AG09309 (cell line): ENCODE measurements around the gene BCKDHA.

ENCODE experiments used
- DNase-seq: peaks from one replicate; pipeline ENCODE4 v3.0.0-alpha.2; 2010; ENCODE audit warnings: low read depth
- H3K4me3 ChIP-seq: 2 replicates; pipeline ENCODE4 v1.5.1; 2011; ENCODE audit warnings: mild to moderate bottlenecking, low read depth, low read length, moderate library complexity; ENCODE audit not compliant: control insufficient read depth
- TF ChIP-seq, protein P1 (sequence below): IDR thresholded peaks from 2 replicates; pipeline ENCODE4 v1.5.1; 2011; ENCODE audit warnings: mild to moderate bottlenecking, low read depth, low read length, inconsistent platforms; ENCODE audit not compliant: insufficient read depth, control insufficient read depth; ENCODE audit errors: missing control alignments

The BCKDHA gene

GRCh38 chr19:41359741-41360140 is 37.9 kb upstream of the BCKDHA start:
- TF ChIP-seq, protein P1, sequence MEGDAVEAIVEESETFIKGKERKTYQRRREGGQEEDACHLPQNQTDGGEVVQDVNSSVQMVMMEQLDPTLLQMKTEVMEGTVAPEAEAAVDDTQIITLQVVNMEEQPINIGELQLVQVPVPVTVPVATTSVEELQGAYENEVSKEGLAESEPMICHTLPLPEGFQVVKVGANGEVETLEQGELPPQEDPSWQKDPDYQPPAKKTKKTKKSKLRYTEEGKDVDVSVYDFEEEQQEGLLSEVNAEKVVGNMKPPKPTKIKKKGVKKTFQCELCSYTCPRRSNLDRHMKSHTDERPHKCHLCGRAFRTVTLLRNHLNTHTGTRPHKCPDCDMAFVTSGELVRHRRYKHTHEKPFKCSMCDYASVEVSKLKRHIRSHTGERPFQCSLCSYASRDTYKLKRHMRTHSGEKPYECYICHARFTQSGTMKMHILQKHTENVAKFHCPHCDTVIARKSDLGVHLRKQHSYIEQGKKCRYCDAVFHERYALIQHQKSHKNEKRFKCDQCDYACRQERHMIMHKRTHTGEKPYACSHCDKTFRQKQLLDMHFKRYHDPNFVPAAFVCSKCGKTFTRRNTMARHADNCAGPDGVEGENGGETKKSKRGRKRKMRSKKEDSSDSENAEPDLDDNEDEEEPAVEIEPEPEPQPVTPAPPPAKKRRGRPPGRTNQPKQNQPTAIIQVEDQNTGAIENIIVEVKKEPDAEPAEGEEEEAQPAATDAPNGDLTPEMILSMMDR, result no peak
- no peak for DNase-seq
- H3K4me3 ChIP-seq, result no peak overlapping the region

DNA sequence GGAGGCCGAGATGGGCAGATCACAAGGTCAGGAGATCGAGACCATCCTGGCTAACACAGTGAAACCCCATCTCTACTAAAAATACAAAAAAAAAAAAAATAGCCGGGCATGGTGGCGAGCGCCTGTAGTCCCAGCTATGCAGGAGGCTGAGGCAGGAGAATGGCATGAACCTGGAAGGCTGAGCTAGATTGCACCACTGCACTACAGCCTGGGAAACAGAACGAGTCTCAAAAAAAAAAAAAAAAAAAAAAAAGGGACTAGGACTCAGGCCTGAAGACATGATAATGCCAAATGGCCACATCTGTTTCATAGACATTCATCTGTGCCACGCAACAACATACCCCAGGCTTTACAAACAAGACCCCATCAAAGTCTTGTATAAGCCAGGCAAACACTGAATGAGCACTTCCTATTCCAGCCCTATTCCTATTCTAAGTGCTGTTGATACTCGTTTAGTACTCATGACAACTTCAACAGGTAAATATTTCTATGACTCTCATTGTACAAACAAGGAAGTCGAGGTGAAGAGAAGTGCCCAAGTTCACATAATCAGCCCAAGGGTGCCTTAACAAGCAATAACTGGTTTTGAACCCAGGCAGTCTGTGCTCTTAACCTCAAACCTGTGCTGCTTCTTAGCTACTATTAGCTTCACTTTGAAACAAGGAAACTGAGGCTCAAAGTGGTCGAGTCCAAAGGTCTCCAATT is 35.3 kb upstream of the BCKDHA start:
- no peak overlapping the region for H3K4me3 ChIP-seq
- DNase-seq, result no peak
- TF ChIP-seq, protein P1, result no peak

GRCh38 chr19:41363371-41363752 is 34.3 kb upstream of the BCKDHA start:
- no peak for DNase-seq
- H3K4me3 ChIP-seq, result peak overlapping the region; percentile 81
- TF ChIP-seq, protein P1, result no peak

- TF ChIP-seq, protein P1, result no peak
- DNase-seq, result peak; percentile 94
- peak within 1 kb of the TSS; percentile 81 for H3K4me3 ChIP-seq
These were observed 33.7 kb upstream of the BCKDHA start, which contains the start of gene B9D2 for GRCh38 chr19:41363753-41364523. Gene B9D2 (minus strand): TSS chr19:41364149. CDS start chr19:41363519, 630 bp downstream.

- TF ChIP-seq, protein P1, result no peak
- no peak for DNase-seq
- peak overlapping the region; percentile 81 for H3K4me3 ChIP-seq
These were observed 32.9 kb upstream of the BCKDHA start for GRCh38 chr19:41364524-41365391.

DNA sequence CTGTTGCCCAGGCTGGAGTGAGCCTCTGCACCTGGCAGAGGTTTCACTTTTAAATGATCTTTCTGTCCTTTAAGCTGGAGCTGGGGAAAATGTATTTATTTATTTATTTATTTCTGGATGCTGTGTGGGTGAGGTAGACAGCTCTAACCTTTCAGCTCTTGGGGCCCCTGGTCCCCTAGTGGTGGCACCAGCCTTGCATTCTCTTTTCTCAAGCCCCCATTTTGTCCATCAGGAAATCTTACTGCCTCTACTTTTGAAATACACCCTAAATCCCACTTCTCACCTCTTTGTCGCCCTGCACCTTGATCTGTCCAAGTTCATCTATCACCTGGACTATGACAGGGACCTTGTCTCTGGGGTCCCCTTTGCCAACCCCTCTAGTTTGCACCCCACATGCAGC is 31.5 kb upstream of the BCKDHA start:
- no peak overlapping the region for H3K4me3 ChIP-seq
- no peak for DNase-seq
- TF ChIP-seq, protein P1, result peak; percentile 17
